Mesendoderm (in vitro differentiated cells): ENCODE measurements around the gene SFT2D1.

Experiments used
- DNase-seq: peaks from one replicate; pipeline ENCODE4 v3.0.0; 2013
- H2AK5ac ChIP-seq: 2 replicates; pipeline ENCODE4 v1.6.1; 2013; ENCODE audit warnings: low read length, inconsistent platforms
- H2BK120ac ChIP-seq: 2 replicates; pipeline ENCODE4 v1.6.1; 2013; ENCODE audit warnings: low read depth, mild to moderate bottlenecking, low read length, moderate library complexity, mixed read lengths
- H2BK15ac ChIP-seq: replicated peaks from 2 replicates; pipeline ENCODE4 v1.6.1; 2013; ENCODE audit warnings: low read depth, mild to moderate bottlenecking, moderate library complexity
- H2BK5ac ChIP-seq: 2 replicates; pipeline ENCODE4 v1.6.1; 2013; ENCODE audit warnings: low read length, inconsistent platforms
- H3K18ac ChIP-seq: 2 replicates; pipeline ENCODE4 v1.6.1; 2013; ENCODE audit warnings: mild to moderate bottlenecking, low read length, mixed read lengths
- H3K23ac ChIP-seq: one replicate; pipeline ENCODE4 v1.6.1; 2013; ENCODE audit warnings: low read length
- H3K27ac ChIP-seq: 2 replicates; pipeline ENCODE4 v1.5.1; 2013; ENCODE audit warnings: low read depth, mild to moderate bottlenecking, inconsistent platforms, low read length, moderate library complexity
- H3K27me3 ChIP-seq: 2 replicates; pipeline ENCODE4 v1.6.1; 2013; ENCODE audit warnings: low read length, control low read depth, mild to moderate bottlenecking, inconsistent platforms; ENCODE audit not compliant: insufficient read depth, poor library complexity
- H3K36me3 ChIP-seq: 2 replicates; pipeline ENCODE4 v1.6.1; 2013; ENCODE audit warnings: low read length, inconsistent platforms; ENCODE audit not compliant: control insufficient read depth, insufficient read depth
- H3K4ac ChIP-seq: one replicate; pipeline ENCODE4 v1.6.1; 2013; ENCODE audit warnings: low read depth, mild to moderate bottlenecking, low read length, moderate library complexity
- H3K4me1 ChIP-seq: 2 replicates; pipeline ENCODE4 v1.6.1; 2013; ENCODE audit warnings: low read depth, low read length, inconsistent platforms; ENCODE audit not compliant: control insufficient read depth
- H3K4me2 ChIP-seq: 2 replicates; pipeline ENCODE4 v1.6.1; 2013; ENCODE audit warnings: low read length
- H3K4me3 ChIP-seq: 2 replicates; pipeline ENCODE4 v1.5.1; 2013; ENCODE audit warnings: mild to moderate bottlenecking, low read length
- H3K56ac ChIP-seq: one replicate; pipeline ENCODE4 v1.6.1; 2013; ENCODE audit warnings: low read length
- H3K79me1 ChIP-seq: 2 replicates; pipeline ENCODE4 v1.6.1; 2013; ENCODE audit warnings: low read length, inconsistent platforms
- H3K79me2 ChIP-seq: 2 replicates; pipeline ENCODE4 v1.6.1; 2013; ENCODE audit warnings: mild to moderate bottlenecking, low read length; ENCODE audit not compliant: control insufficient read depth, insufficient read depth
- H3K9ac ChIP-seq: 2 replicates; pipeline ENCODE4 v1.6.1; 2013; ENCODE audit warnings: low read length, inconsistent platforms
- H4K5ac ChIP-seq: one replicate; pipeline ENCODE4 v1.6.1; 2013; ENCODE audit warnings: low read length
- H4K8ac ChIP-seq: one replicate; pipeline ENCODE4 v1.6.1; 2013; ENCODE audit warnings: low read depth, mild to moderate bottlenecking, control low read depth, low read length, moderate library complexity
- WGBS: extraction: QIAGEN DNeasy Blood & Tissue Kit; methylation state at CpG from one replicate; pipeline ENCODE4 v1.1.7; 2013; ENCODE audit warnings: low lambda C conversion rate, missing lambda C conversion rate; ENCODE audit not compliant: insufficient coverage; ENCODE audit errors: extremely low coverage; 5-methylcytosine and 5-hydroxymethylcytosine counted together

Gene SFT2D1

GRCh38 chr6:166306378-166307081, 35.8 kb downstream of the SFT2D1 start:
- H2AK5ac ChIP-seq = no peak overlapping the region

GRCh38 chr6:166305562-166306117, 36.7 kb downstream of the SFT2D1 start:
- H3K27me3 ChIP-seq = peaks cover 14% of the 10 kb centered on the region
- WGBS = no CpG with 5 or more reads among the region's 10 CpGs
- no peak overlapping the region for H2BK120ac ChIP-seq

More at GRCh38 chr6:166306378-166307081, 35.8 kb downstream of the SFT2D1 start:
- Histone ChIP-seq H3K36me3 (no peaks in the 10 kb centered on the region), H3K79me1 (no peaks in the 10 kb centered on the region), H3K9ac (no peak overlapping the region), H3K23ac (no peak overlapping the region), H3K4ac (no peak overlapping the region), H2BK5ac (no peak overlapping the region), H3K27ac (no peak overlapping the region), H3K4me3 (no peak overlapping the region), H2BK15ac (no peak overlapping the region), H3K18ac (no peak overlapping the region), H3K56ac (no peak overlapping the region), H3K4me2 (no peak overlapping the region), H4K8ac (no peak overlapping the region), H4K5ac (no peak overlapping the region), H3K79me2 (no peaks in the 10 kb centered on the region), H2BK120ac (no peak overlapping the region), H3K4me1 (no peaks in the 10 kb centered on the region), H3K27me3 (peaks cover 14% of the 10 kb centered on the region)
- DNase-seq = no peak
- WGBS = no CpG with 5 or more reads among the region's 34 CpGs

GRCh38 chr6:166304106-166304505, 38.2 kb downstream of the SFT2D1 start:
- Histone ChIP-seq H3K4me1 (no peaks in the 10 kb centered on the region), H3K4ac (no peak overlapping the region), H2BK5ac (no peak overlapping the region), H3K56ac (no peak overlapping the region), H3K18ac (no peak overlapping the region), H3K36me3 (no peaks in the 10 kb centered on the region), H4K5ac (no peak overlapping the region), H3K27me3 (peaks cover 12% of the 10 kb centered on the region), H3K27ac (no peak overlapping the region), H2BK120ac (no peak overlapping the region), H3K79me2 (no peaks in the 10 kb centered on the region), H3K4me2 (no peak overlapping the region), H2AK5ac (no peak overlapping the region), H3K4me3 (no peak overlapping the region), H2BK15ac (no peak overlapping the region), H3K79me1 (no peaks in the 10 kb centered on the region), H3K23ac (no peak overlapping the region), H4K8ac (no peak overlapping the region), H3K9ac (no peak overlapping the region)
- DNase-seq = no peak
- no CpG with 5 or more reads among the region's 3 CpGs for WGBS

More at GRCh38 chr6:166305562-166306117, 36.7 kb downstream of the SFT2D1 start:
- H3K79me1 ChIP-seq = no peaks in the 10 kb centered on the region
- H2AK5ac ChIP-seq = no peak overlapping the region
- no peak overlapping the region for H2BK5ac ChIP-seq
- no peaks in the 10 kb centered on the region for H3K4me1 ChIP-seq
- no peak overlapping the region for H3K4me2 ChIP-seq
- no peak overlapping the region for H2BK15ac ChIP-seq
- H3K27ac ChIP-seq = no peak overlapping the region
- no peak overlapping the region for H3K56ac ChIP-seq
- H4K8ac ChIP-seq = no peak overlapping the region
- DNase-seq = no peak
- no peak overlapping the region for H3K23ac ChIP-seq
- no peak overlapping the region for H3K9ac ChIP-seq
- H3K79me2 ChIP-seq = no peaks in the 10 kb centered on the region
- H4K5ac ChIP-seq = no peak overlapping the region
- H3K4me3 ChIP-seq = no peak overlapping the region
- H3K18ac ChIP-seq = no peak overlapping the region
- no peaks in the 10 kb centered on the region for H3K36me3 ChIP-seq
- no peak overlapping the region for H3K4ac ChIP-seq

- no CpG with 5 or more reads among the region's 17 CpGs for WGBS
- Histone ChIP-seq H3K79me1 (no peaks in the 10 kb centered on the region), H3K36me3 (no peaks in the 10 kb centered on the region), H3K4me3 (no peak overlapping the region), H2AK5ac (no peak overlapping the region), H2BK5ac (no peak overlapping the region), H3K23ac (no peak overlapping the region), H3K9ac (no peak overlapping the region), H3K4me1 (no peaks in the 10 kb centered on the region), H3K79me2 (no peaks in the 10 kb centered on the region), H3K4me2 (no peak overlapping the region), H3K18ac (no peak overlapping the region), H3K27me3 (peaks cover 6% of the 10 kb centered on the region), H4K5ac (no peak overlapping the region), H3K56ac (no peak overlapping the region), H2BK15ac (no peak overlapping the region), H3K4ac (no peak overlapping the region), H3K27ac (no peak overlapping the region), H2BK120ac (no peak overlapping the region), H4K8ac (no peak overlapping the region)
- no peak for DNase-seq
These were observed 40.5 kb downstream of the SFT2D1 start for GRCh38 chr6:166301611-166302529.

DNA sequence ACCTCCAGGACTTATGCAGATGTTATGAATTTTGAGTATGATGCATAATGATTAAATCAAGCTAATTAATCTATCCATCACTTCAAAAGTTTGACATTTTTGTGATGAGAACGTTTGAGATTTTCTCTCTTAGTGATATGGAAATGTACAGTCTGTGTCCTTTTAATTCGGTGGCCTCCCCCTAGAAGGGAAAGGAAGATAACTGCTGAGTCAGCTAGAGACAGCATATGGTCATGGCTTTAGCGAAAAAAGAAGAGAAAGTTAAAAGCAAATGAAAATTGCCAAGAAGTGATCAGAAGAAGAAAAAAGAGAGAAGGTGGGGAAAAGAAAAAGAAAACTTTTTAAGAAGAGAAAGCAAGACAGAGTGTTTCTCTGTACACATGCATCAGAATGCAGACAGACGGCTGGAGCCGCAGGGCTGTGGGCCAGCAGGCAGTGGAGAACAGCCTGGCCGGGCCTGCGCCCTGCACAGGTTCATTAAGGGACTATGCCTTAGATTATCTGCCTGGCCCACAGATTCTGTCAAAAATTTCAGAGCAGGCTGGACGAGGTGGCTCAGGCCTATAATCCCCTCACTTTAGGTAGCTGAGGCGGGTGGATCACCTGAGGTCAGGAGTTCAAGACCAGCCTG, 41.9 kb downstream of the SFT2D1 start:
- Histone ChIP-seq H3K36me3 (no peaks in the 10 kb centered on the region), H3K4me2 (no peak overlapping the region), H3K4ac (no peak overlapping the region), H3K4me3 (no peak overlapping the region), H3K18ac (no peak overlapping the region), H3K27me3 (no peaks in the 10 kb centered on the region), H2BK120ac (no peak overlapping the region), H3K79me2 (no peaks in the 10 kb centered on the region), H3K23ac (no peak overlapping the region), H3K4me1 (no peaks in the 10 kb centered on the region), H2AK5ac (no peak overlapping the region), H3K27ac (no peak overlapping the region), H2BK15ac (no peak overlapping the region), H3K79me1 (no peaks in the 10 kb centered on the region), H2BK5ac (no peak overlapping the region), H4K8ac (no peak overlapping the region), H3K56ac (no peak overlapping the region), H3K9ac (no peak overlapping the region), H4K5ac (no peak overlapping the region)
- DNase-seq = no peak
- no CpG with 5 or more reads among the region's 9 CpGs for WGBS
